Astrocyte (in vitro differentiated cells and primary cell): ENCODE measurements around the gene ITPRID1. TPM values are rescaled to one million over a fixed set of nuclear protein-coding genes. Genes with fewer than 3 reads are reported as not detected.

ENCODE experiments used
- DNase-seq: peaks from one replicate; pipeline ENCODE4 v3.0.0-alpha.2; 2010; ENCODE audit warnings: low read depth
- FAIRE-seq: peaks from 2 replicates; lab custom pipeline; 2011; peaks lifted over from hg19 to GRCh38; lab: Jason Lieb, UNC
- H2AFZ ChIP-seq: 2 replicates; pipeline ENCODE4 v1.6.0; 2012; ENCODE audit warnings: low read depth, low read length, inconsistent platforms
- H3K27ac ChIP-seq: 2 replicates; pipeline ENCODE4 v1.5.1; 2011; ENCODE audit warnings: low read depth, low read length, inconsistent platforms
- H3K27me3 ChIP-seq: 2 replicates; pipeline ENCODE4 v1.6.0; 2011; ENCODE audit warnings: low read length, inconsistent platforms; ENCODE audit not compliant: insufficient read depth
- H3K36me3 ChIP-seq: 2 replicates; pipeline ENCODE4 v1.5.1; 2011; ENCODE audit warnings: low read length, inconsistent platforms; ENCODE audit not compliant: insufficient read depth
- H3K4me1 ChIP-seq: 2 replicates; pipeline ENCODE4 v1.5.1; 2011; ENCODE audit warnings: low read length, inconsistent platforms; ENCODE audit not compliant: insufficient read depth
- H3K4me2 ChIP-seq: 2 replicates; pipeline ENCODE4 v1.6.0; 2012; ENCODE audit warnings: low read length, inconsistent platforms
- H3K4me3 ChIP-seq: 2 replicates; pipeline ENCODE4 v1.5.1; 2011; ENCODE audit warnings: low read depth, mild to moderate bottlenecking, low read length, inconsistent platforms; ENCODE audit not compliant: insufficient read depth
- H3K79me2 ChIP-seq: 2 replicates; pipeline ENCODE4 v1.6.0; 2012; ENCODE audit warnings: mild to moderate bottlenecking, low read length, inconsistent platforms; ENCODE audit not compliant: insufficient read depth
- H3K9ac ChIP-seq: 2 replicates; pipeline ENCODE4 v1.6.0; 2012; ENCODE audit warnings: mild to moderate bottlenecking, low read length, inconsistent platforms
- H3K9me3 ChIP-seq: 2 replicates; pipeline ENCODE4 v1.5.1; 2012; ENCODE audit warnings: low read depth, mild to moderate bottlenecking, low read length, inconsistent platforms; ENCODE audit not compliant: insufficient read depth
- H4K20me1 ChIP-seq: 2 replicates; pipeline ENCODE4 v1.6.0; 2012; ENCODE audit warnings: low read length, inconsistent platforms; ENCODE audit not compliant: insufficient read depth
- H3K27ac Mint-ChIP-seq: one replicate; pipeline ENCODE4 v1.8.0; 2021; ENCODE audit warnings: mild to moderate bottlenecking, mixed read lengths; ENCODE audit not compliant: unreplicated experiment
- H3K27me3 Mint-ChIP-seq: one replicate; pipeline ENCODE4 v1.8.0; 2021; ENCODE audit warnings: low read depth, mixed read lengths; ENCODE audit not compliant: unreplicated experiment
- H3K36me3 Mint-ChIP-seq: one replicate; pipeline ENCODE4 v1.8.0; 2021; ENCODE audit warnings: low read depth, mixed read lengths; ENCODE audit not compliant: unreplicated experiment
- H3K4me1 Mint-ChIP-seq: one replicate; pipeline ENCODE4 v1.8.0; 2021; ENCODE audit warnings: low read depth, mixed read lengths; ENCODE audit not compliant: unreplicated experiment
- H3K4me3 Mint-ChIP-seq: one replicate; pipeline ENCODE4 v1.8.0; 2021; ENCODE audit warnings: mild to moderate bottlenecking, moderate library complexity, mixed read lengths; ENCODE audit not compliant: unreplicated experiment
- H3K9me3 Mint-ChIP-seq: one replicate; pipeline ENCODE4 v1.8.0; 2021; ENCODE audit warnings: mild to moderate bottlenecking, mixed read lengths; ENCODE audit not compliant: unreplicated experiment
- EZH2 ChIP-seq: IDR thresholded peaks from 2 replicates; pipeline ENCODE4 v1.6.1; 2012; ENCODE audit warnings: mild to moderate bottlenecking, low read length, inconsistent platforms; ENCODE audit not compliant: insufficient read depth
- total RNA-seq: library from RNA; stranded (reverse); gene quantifications from 2 replicates; pipeline ENCODE4 v1.2.1, GENCODE V29; 2021
- TF ChIP-seq, protein P1 (sequence below): IDR thresholded peaks from 2 replicates; pipeline ENCODE4 v1.5.1; 2011; ENCODE audit warnings: low read depth, mild to moderate bottlenecking, inconsistent platforms, low read length, moderate library complexity; ENCODE audit not compliant: insufficient read depth

Gene ITPRID1
- total RNA-seq, 1 donor from 2014 or later: not detected

DNA sequence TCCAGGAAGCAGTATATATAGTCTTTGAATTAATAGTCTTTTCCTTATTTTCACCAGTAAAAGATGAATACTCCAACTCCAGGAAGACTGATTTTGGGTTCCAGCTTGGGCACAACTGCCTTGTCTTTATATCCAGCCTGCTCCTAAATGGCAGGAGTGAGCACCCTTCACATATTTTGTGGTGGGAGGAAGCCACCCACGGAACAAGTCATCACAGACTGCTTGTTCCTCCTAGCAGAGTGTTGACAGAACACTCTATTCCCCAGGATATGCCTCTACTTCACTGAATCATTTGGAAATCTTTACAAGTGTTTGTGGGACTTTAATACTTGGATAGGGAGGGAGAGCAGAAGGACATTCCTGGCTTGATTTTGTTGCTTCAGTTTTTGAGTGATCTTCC, 31.7 kb downstream of the ITPRID1 start:
- H3K4me1 Mint-ChIP-seq: peaks cover 3% of the 10 kb centered on the region
- Histone ChIP-seq H3K4me1 (no peaks in the 10 kb centered on the region), H3K79me2 (no peaks in the 10 kb centered on the region), H3K4me2 (no peak overlapping the region), H3K9me3 (no peaks in the 10 kb centered on the region), H4K20me1 (no peaks in the 10 kb centered on the region), H3K9ac (no peak overlapping the region), H2AFZ (no peak overlapping the region), H3K4me3 (no peak overlapping the region), H3K27me3 (no peaks in the 10 kb centered on the region), H3K27ac (no peak overlapping the region), H3K36me3 (no peaks in the 10 kb centered on the region)
- no peaks in the 10 kb centered on the region for H3K27me3 Mint-ChIP-seq
- DNase-seq: no peak
- H3K36me3 Mint-ChIP-seq: no peaks in the 10 kb centered on the region
- no peak for FAIRE-seq
- TF ChIP-seq, protein P1, sequence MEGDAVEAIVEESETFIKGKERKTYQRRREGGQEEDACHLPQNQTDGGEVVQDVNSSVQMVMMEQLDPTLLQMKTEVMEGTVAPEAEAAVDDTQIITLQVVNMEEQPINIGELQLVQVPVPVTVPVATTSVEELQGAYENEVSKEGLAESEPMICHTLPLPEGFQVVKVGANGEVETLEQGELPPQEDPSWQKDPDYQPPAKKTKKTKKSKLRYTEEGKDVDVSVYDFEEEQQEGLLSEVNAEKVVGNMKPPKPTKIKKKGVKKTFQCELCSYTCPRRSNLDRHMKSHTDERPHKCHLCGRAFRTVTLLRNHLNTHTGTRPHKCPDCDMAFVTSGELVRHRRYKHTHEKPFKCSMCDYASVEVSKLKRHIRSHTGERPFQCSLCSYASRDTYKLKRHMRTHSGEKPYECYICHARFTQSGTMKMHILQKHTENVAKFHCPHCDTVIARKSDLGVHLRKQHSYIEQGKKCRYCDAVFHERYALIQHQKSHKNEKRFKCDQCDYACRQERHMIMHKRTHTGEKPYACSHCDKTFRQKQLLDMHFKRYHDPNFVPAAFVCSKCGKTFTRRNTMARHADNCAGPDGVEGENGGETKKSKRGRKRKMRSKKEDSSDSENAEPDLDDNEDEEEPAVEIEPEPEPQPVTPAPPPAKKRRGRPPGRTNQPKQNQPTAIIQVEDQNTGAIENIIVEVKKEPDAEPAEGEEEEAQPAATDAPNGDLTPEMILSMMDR: no peak
- no peak for TF ChIP-seq EZH2
- no peaks in the 10 kb centered on the region for H3K9me3 Mint-ChIP-seq
- H3K4me3 Mint-ChIP-seq: no peak overlapping the region
- no peak overlapping the region for H3K27ac Mint-ChIP-seq

DNA sequence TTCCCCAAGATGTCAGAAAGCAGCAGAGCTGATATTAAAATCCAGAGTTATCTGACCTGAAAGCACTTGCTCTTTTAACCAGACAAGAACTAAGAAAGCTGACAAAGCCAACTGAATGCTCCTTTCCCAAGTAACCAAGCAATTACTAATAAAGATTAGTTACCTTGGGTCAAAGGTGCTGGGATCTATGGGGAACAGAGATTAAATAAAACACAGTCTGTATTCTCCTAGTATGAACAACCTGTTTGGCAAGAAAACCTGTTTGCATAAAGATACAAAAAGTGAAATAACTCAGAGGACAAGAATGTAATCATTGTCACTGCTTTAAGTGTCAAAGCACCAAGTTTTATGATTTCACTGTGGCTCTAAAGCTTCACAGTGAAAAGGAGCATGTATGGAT, 35.7 kb downstream of the ITPRID1 start:
- Mint-ChIP-seq H3K4me1 (peaks cover 3% of the 10 kb centered on the region), H3K9me3 (no peaks in the 10 kb centered on the region), H3K4me3 (no peak overlapping the region), H3K27me3 (no peaks in the 10 kb centered on the region), H3K27ac (no peak overlapping the region), H3K36me3 (no peaks in the 10 kb centered on the region)
- no peaks in the 10 kb centered on the region for H3K36me3 ChIP-seq
- no peak overlapping the region for H3K9ac ChIP-seq
- H3K4me2 ChIP-seq: no peak overlapping the region
- H2AFZ ChIP-seq: no peak overlapping the region
- TF ChIP-seq, protein P1: no peak
- no peak for TF ChIP-seq EZH2
- H3K27ac ChIP-seq: no peak overlapping the region
- no peaks in the 10 kb centered on the region for H3K9me3 ChIP-seq
- H4K20me1 ChIP-seq: no peaks in the 10 kb centered on the region
- no peak for DNase-seq
- H3K27me3 ChIP-seq: no peaks in the 10 kb centered on the region
- no peaks in the 10 kb centered on the region for H3K4me1 ChIP-seq
- H3K79me2 ChIP-seq: no peaks in the 10 kb centered on the region
- no peak for FAIRE-seq
- H3K4me3 ChIP-seq: no peak overlapping the region

DNA sequence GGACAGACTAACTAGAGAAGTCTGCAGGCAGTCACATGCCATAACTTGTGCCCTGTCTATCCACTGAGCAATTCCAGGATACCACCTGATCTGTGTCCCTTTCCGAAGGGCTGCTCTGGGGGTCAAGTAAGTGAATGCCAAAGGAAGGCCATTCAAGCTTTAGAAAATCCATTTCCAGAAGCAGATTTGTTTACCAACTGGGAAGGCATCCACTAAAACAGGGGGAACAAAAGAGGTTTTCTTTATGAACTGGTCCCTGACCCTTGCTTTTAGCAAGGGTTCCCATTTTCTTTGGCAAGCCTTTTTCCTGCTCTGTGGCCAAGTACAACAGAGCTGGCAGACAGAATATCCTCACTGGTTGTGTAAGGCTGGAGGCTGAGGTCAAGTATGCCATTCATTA, 36.5 kb downstream of the ITPRID1 start:
- Mint-ChIP-seq H3K36me3 (no peaks in the 10 kb centered on the region), H3K9me3 (no peaks in the 10 kb centered on the region), H3K27ac (no peak overlapping the region), H3K4me3 (no peak overlapping the region), H3K4me1 (peaks cover 3% of the 10 kb centered on the region), H3K27me3 (no peaks in the 10 kb centered on the region)
- FAIRE-seq (no peak), DNase-seq (no peak)
- H3K4me1 ChIP-seq: no peaks in the 10 kb centered on the region
- no peak overlapping the region for H3K27ac ChIP-seq
- no peak overlapping the region for H3K9ac ChIP-seq
- H3K27me3 ChIP-seq: no peaks in the 10 kb centered on the region
- H2AFZ ChIP-seq: no peak overlapping the region
- no peaks in the 10 kb centered on the region for H4K20me1 ChIP-seq
- no peak for TF ChIP-seq EZH2
- TF ChIP-seq, protein P1: no peak
- H3K4me2 ChIP-seq: no peak overlapping the region
- no peaks in the 10 kb centered on the region for H3K79me2 ChIP-seq
- no peaks in the 10 kb centered on the region for H3K36me3 ChIP-seq
- H3K4me3 ChIP-seq: no peak overlapping the region
- H3K9me3 ChIP-seq: no peaks in the 10 kb centered on the region
